GM13976 (cell line): ENCODE results near the gene CCDC120.

ENCODE experiments used
- DNase-seq: peaks from one replicate; pipeline ENCODE4 v3.0.0; 2012; ENCODE audit warnings: low spot score
- CTCF ChIP-seq: IDR thresholded peaks from 2 replicates; pipeline ENCODE4 v1.5.1; 2012; ENCODE audit warnings: borderline replicate concordance, mild to moderate bottlenecking; ENCODE audit not compliant: insufficient read depth; ENCODE audit errors: extremely low read depth, missing control alignments, control extremely low read depth
- in situ Hi-C: fragments of 300-500 bp; cut with MboI; formaldehyde crosslinking; loops from one replicate; pipeline ENCODE4 v1.12.0; 2022; ENCODE audit warnings: low sequenced_read_pairs, mixed read lengths, inconsistent platforms; ENCODE audit not compliant: unreplicated experiment

CCDC120 gene

GRCh38 chrX:49053223-49054072 lies 5.4 kb upstream of the CCDC120 start:
- in situ Hi-C loops, result no loop called here
- DNase-seq, result peak; percentile 70
- no peak for TF ChIP-seq CTCF

GRCh38 chrX:49054073-49054762 lies 4.6 kb upstream of the CCDC120 start:
- no peak for DNase-seq
- in situ Hi-C loops, result no loop called here
- no peak for TF ChIP-seq CTCF

- no peak for DNase-seq
- in situ Hi-C loops, result no loop called here
- TF ChIP-seq CTCF, result no peak
Observed at GRCh38 chrX:49059201-49059600, 402 bp downstream of the CCDC120 start.

- no peak for DNase-seq
- in situ Hi-C loops, result no loop called here
- TF ChIP-seq CTCF, result no peak
Observed at GRCh38 chrX:49059681-49060085, 884 bp downstream of the CCDC120 start.

GRCh38 chrX:49060914-49061313 lies 2.1 kb downstream of the CCDC120 start:
- TF ChIP-seq CTCF, result no peak
- DNase-seq, result no peak
- in situ Hi-C loops, result no loop called here

- DNase-seq, result no peak
- in situ Hi-C loops, result no loop called here
- TF ChIP-seq CTCF, result no peak
Observed at GRCh38 chrX:49061490-49061889, 2.7 kb downstream of the CCDC120 start.
